NCI-H2227 (cell line): ENCODE results near the gene BMPR2.
A peak's percentile ranks its signal among the peaks of the same experiment; 100 is the strongest.

Source experiments
- DNase-seq: peaks from one replicate; lab custom pipeline; 2025; ENCODE audit not compliant: unreplicated experiment; lab: John Stamatoyannopoulos, UW

Gene BMPR2

GRCh38 chr2:202588647-202589581 lies 212.8 kb downstream of the BMPR2 start:
- peak; percentile 95 for DNase-seq

DNA sequence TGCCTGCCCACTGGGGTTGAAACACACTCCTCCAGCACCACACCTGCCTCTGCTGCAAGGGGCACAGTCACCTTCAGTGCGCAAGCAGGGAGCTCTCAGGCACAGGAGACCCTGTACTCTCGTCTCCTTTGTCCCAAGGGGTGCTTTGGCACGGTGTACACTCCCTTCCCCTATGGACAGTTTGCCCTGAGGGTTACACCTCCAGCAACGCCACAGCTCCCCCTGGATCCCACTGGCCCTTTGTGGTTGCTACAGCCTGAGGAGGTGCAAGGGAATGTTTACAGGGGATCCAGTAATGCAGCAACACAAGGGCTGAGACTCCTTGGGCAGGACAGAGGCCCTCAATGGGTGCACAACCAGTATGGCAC lies 213.4 kb downstream of the BMPR2 start:
- no peak for DNase-seq

DNA sequence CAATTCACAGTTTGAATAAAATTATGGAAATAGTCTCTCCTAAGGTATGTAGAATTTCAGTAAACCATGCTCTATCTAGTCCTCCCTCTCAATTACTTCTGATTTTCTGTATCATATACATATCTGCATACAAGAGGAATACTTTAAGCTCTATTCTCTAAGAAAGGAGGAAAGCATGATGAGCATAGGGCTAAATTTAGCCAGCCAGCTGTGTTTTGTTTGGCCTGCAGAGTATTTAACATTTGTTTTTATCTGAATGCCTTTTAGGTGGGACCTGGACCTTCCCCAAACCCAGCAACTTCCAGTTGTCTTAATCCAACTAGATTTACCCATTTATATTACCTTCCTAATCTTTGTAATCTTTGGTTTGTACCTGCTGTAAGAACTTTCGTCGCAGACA lies 216.4 kb downstream of the BMPR2 start:
- DNase-seq, result no peak

GRCh38 chr2:202599105-202599504 lies 223.0 kb downstream of the BMPR2 start:
- no peak for DNase-seq

DNA sequence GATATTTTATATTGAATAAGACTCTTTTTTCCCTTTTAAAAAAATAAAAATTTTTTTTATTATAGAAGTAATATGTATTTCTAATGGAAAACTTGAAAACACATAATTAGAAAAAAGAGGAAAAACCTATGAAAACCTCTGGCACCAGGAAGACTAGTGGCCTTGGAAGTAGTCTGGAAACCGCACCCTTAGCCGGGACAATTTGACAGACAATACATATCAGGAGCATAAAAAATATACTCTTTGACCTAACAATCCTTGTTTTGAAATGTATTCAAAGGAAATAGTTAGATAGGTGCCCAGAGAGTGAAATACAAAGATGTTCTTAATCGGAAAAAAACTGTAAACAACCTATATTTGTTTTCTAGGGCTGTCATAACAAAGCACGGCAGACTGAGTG lies 223.8 kb downstream of the BMPR2 start:
- no peak for DNase-seq

DNA sequence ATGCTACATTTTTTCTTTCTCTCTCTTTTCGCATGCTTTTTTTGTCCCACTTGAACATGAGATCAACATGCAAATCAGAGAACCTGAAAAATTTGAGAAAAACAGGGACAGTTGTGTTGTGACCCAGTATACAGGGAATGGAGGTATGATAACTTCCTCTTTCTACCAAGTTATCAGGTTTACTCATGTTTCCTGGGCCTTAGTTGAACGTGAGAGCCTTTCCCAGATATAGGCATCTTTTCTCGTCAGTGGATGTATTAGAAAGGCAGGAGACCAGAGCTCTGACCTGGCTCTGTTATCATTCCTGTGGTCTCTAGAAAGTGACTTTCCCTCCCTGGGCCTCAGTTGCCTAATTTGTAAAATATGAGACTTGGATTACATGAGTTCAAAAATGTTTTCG lies 228.6 kb downstream of the BMPR2 start:
- DNase-seq, result no peak

DNA sequence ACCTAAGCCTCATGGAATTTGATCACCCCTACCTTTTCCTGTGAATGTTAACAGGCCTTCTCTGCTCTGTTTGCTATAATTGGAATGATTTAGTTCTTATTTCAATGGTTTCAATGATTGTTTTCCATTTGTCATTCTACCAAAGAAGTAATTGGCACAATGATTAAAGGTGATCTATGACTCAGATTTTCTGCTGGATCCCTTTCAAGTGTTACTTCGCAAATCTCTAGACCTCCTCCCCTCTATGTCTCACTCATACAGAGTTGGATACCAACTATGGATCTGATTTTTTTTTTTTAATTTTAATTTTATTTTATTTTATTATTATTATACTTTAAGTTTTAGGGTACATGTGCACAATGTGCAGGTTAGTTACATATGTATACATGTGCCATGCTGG lies 229.0 kb downstream of the BMPR2 start:
- DNase-seq, result no peak

GRCh38 chr2:202608142-202608852 lies 232.2 kb downstream of the BMPR2 start:
- DNase-seq, result no peak

GRCh38 chr2:202609381-202610145 lies 233.4 kb downstream of the BMPR2 start:
- peak; percentile 48 for DNase-seq

DNA sequence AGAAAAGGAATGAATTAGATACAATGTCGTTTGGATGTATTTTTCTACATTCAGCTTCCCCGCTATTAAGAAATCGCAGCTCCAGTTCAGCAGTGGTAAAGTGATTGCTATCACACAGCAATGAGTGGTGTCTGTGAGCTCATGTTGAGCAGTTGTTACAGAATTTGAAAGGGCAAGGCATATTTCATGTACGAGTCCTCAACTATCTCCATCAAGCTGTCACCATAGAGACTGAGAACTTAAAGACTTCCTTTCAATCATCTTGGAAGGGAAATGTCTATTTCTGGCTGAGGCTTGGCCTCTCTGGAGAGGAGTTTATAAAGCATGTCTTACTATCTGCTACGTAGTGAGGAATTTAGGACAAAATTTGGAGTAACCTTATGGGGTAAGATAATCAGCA lies 234.3 kb downstream of the BMPR2 start:
- peak; percentile 40 for DNase-seq

GRCh38 chr2:202612145-202612544 lies 236.0 kb downstream of the BMPR2 start:
- DNase-seq, result no peak

GRCh38 chr2:202613479-202613878 lies 237.4 kb downstream of the BMPR2 start:
- no peak for DNase-seq
